ENCODE measurements around the gene ZBTB17.

ZBTB17 gene

GRCh38 chr1:15936025-15936424, 39.9 kb downstream of the ZBTB17 start:
- Histone ChIP-seq H3K23ac (ENCODE audit: low read length in 2 of 2) (no peak overlapping the region), H4K91ac (ENCODE audit: low read length) (no peak overlapping the region), H3K14ac (ENCODE audit: low read length in 2 of 2) (no peak overlapping the region), H2AK5ac (ENCODE audit: low read length, severe bottlenecking) (no peak overlapping the region), H3K79me1 (replicated peaks; ENCODE audit: low read length, poor library complexity, severe bottlenecking) (peaks cover 43% of the 10 kb centered on the region), H3K4me2 (ENCODE audit: low read length, poor library complexity, severe bottlenecking) (no peak overlapping the region), H3K4ac (ENCODE audit: low read depth in 1 of 2, low read length in 2 of 2) (no peak overlapping the region), H3K36me3 (ENCODE audit: control insufficient read depth in 1 of 2, insufficient read depth in 2 of 2, low read depth in 1 of 2, low read length in 2 of 2) (peaks cover 85 to 94% of the 10 kb centered on the region in 2 experiments), H3K4me1 (ENCODE audit: control insufficient read depth, insufficient read depth, low read depth, low read length) (peaks cover 22% of the 10 kb centered on the region), H2BK12ac (ENCODE audit: low read length in 2 of 2) (no peak overlapping the region), H3K18ac (ENCODE audit: low read depth in 1 of 2, low read length in 2 of 2) (no peak overlapping the region), H2BK5ac (ENCODE audit: low read depth, low read length, poor library complexity, severe bottlenecking) (no peak overlapping the region), H3K9ac (ENCODE audit: low read length) (no peak overlapping the region), H4K8ac (ENCODE audit: low read length) (no peak overlapping the region), H3K27ac (ENCODE audit: low read length, poor library complexity, severe bottlenecking) (no peak overlapping the region), H3K9me3 (ENCODE audit: control insufficient read depth, low read length) (no peaks in the 10 kb centered on the region), H3K4me3 (ENCODE audit: insufficient read depth in 1 of 2, low read depth in 1 of 2, low read length in 2 of 2) (no peak overlapping the region), H2AFZ (ENCODE audit: low read depth, low read length) (no peak overlapping the region), H2BK15ac (ENCODE audit: low read depth, poor library complexity, severe bottlenecking) (no peak overlapping the region), H3K27me3 (ENCODE audit: control insufficient read depth in 1 of 2, insufficient read depth in 1 of 2, low read length in 2 of 2) (no peaks in the 10 kb centered on the region), H2BK120ac (ENCODE audit: low read depth, low read length) (no peak overlapping the region)
- 100% methylated on average over 9 of the region's 10 CpGs for WGBS
- no peak for DNase-seq

- no peak overlapping the region for H2BK15ac ChIP-seq (ENCODE audit: low read depth, poor library complexity, severe bottlenecking)
- H4K8ac ChIP-seq (ENCODE audit: low read length) = no peak overlapping the region
- H3K4me1 ChIP-seq (ENCODE audit: control insufficient read depth, insufficient read depth, low read depth, low read length) = peaks cover 22% of the 10 kb centered on the region
- no peak overlapping the region for H3K4me2 ChIP-seq (ENCODE audit: low read length, poor library complexity, severe bottlenecking)
- no peak overlapping the region for H3K27ac ChIP-seq (ENCODE audit: low read length, poor library complexity, severe bottlenecking)
- no peak overlapping the region for H3K18ac ChIP-seq (ENCODE audit: low read depth in 1 of 2, low read length in 2 of 2)
- H2BK120ac ChIP-seq (ENCODE audit: low read depth, low read length) = no peak overlapping the region
- H2BK12ac ChIP-seq (ENCODE audit: low read length in 2 of 2) = no peak overlapping the region
- no peaks in the 10 kb centered on the region for H3K27me3 ChIP-seq (ENCODE audit: control insufficient read depth in 1 of 2, insufficient read depth in 1 of 2, low read length in 2 of 2)
- H2AK5ac ChIP-seq (ENCODE audit: low read length, severe bottlenecking) = no peak overlapping the region
- no peaks in the 10 kb centered on the region for H3K9me3 ChIP-seq (ENCODE audit: control insufficient read depth, low read length)
- H3K9ac ChIP-seq (ENCODE audit: low read length) = no peak overlapping the region
- no peak overlapping the region for H3K4me3 ChIP-seq (ENCODE audit: insufficient read depth in 1 of 2, low read depth in 1 of 2, low read length in 2 of 2)
- no peak for DNase-seq
- no peak overlapping the region for H2BK5ac ChIP-seq (ENCODE audit: low read depth, low read length, poor library complexity, severe bottlenecking)
- no peak overlapping the region for H3K4ac ChIP-seq (ENCODE audit: low read depth in 1 of 2, low read length in 2 of 2)
- H3K23ac ChIP-seq (ENCODE audit: low read length in 2 of 2) = no peak overlapping the region
- 97% methylated on average over 29 of the region's 29 CpGs for WGBS
- H4K91ac ChIP-seq (ENCODE audit: low read length) = no peak overlapping the region
- no peak overlapping the region for H3K14ac ChIP-seq (ENCODE audit: low read length in 2 of 2)
- H3K36me3 ChIP-seq (ENCODE audit: control insufficient read depth in 1 of 2, insufficient read depth in 2 of 2, low read depth in 1 of 2, low read length in 2 of 2) = peaks cover 81 to 94% of the 10 kb centered on the region in 2 experiments
- no peak overlapping the region for H2AFZ ChIP-seq (ENCODE audit: low read depth, low read length)
- peaks cover 40% of the 10 kb centered on the region for H3K79me1 ChIP-seq (replicated peaks; ENCODE audit: low read length, poor library complexity, severe bottlenecking)
Observed at GRCh38 chr1:15935056-15935950, 40.6 kb downstream of the ZBTB17 start.

DNA sequence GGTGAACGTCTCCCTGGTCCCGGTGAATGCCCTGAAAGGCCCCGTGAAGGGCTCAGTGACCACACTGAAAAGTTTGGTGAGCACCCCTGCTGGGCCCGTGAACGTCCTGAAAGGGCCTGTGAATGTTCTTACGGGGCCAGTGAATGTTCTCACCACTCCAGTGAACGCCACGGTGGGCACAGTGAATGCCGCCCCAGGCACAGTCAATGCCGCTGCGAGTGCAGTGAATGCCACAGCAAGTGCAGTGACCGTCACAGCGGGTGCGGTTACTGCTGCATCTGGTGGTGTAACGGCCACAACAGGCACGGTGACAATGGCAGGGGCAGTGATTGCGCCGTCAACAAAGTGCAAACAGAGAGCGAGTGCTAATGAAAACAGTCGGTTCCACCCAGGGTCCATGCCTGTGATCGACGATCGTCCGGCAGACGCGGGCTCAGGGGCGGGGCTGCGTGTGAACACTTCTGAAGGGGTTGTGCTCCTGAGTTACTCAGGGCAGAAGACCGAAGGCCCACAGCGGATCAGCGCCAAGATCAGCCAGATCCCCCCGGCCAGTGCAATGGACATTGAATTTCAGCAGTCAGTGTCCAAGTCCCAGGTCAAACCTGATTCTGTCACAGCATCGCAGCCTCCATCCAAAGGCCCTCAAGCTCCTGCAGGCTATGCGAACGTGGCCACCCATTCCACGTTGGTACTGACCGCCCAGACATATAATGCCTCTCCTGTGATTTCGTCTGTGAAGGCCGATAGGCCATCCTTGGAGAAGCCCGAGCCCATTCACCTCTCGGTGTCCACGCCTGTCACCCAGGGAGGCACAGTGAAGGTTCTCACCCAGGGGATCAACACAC, 41.5 kb downstream of the ZBTB17 start:
- no peak overlapping the region for H3K4me2 ChIP-seq (ENCODE audit: low read length, poor library complexity, severe bottlenecking)
- H3K27ac ChIP-seq (ENCODE audit: low read length, poor library complexity, severe bottlenecking) = no peak overlapping the region
- no peak for DNase-seq
- peaks cover 22% of the 10 kb centered on the region for H3K4me1 ChIP-seq (ENCODE audit: control insufficient read depth, insufficient read depth, low read depth, low read length)
- 94% methylated on average over 42 of the region's 42 CpGs for WGBS
- H3K18ac ChIP-seq (ENCODE audit: low read depth in 1 of 2, low read length in 2 of 2) = no peak overlapping the region
- no peak overlapping the region for H4K91ac ChIP-seq (ENCODE audit: low read length)
- H3K9me3 ChIP-seq (ENCODE audit: control insufficient read depth, low read length) = no peaks in the 10 kb centered on the region
- no peak overlapping the region for H3K9ac ChIP-seq (ENCODE audit: low read length)
- H3K23ac ChIP-seq (ENCODE audit: low read length in 2 of 2) = no peak overlapping the region
- H2BK12ac ChIP-seq (ENCODE audit: low read length in 2 of 2) = no peak overlapping the region
- H4K8ac ChIP-seq (ENCODE audit: low read length) = no peak overlapping the region
- H2AK5ac ChIP-seq (ENCODE audit: low read length, severe bottlenecking) = no peak overlapping the region
- H3K4me3 ChIP-seq (ENCODE audit: insufficient read depth in 1 of 2, low read depth in 1 of 2, low read length in 2 of 2) = no peak overlapping the region
- H3K4ac ChIP-seq (ENCODE audit: low read depth in 1 of 2, low read length in 2 of 2) = no peak overlapping the region
- H3K27me3 ChIP-seq (ENCODE audit: control insufficient read depth in 1 of 2, insufficient read depth in 1 of 2, low read length in 2 of 2) = no peaks in the 10 kb centered on the region
- H2BK120ac ChIP-seq (ENCODE audit: low read depth, low read length) = no peak overlapping the region
- no peak overlapping the region for H2BK5ac ChIP-seq (ENCODE audit: low read depth, low read length, poor library complexity, severe bottlenecking)
- H2BK15ac ChIP-seq (ENCODE audit: low read depth, poor library complexity, severe bottlenecking) = no peak overlapping the region
- H2AFZ ChIP-seq (ENCODE audit: low read depth, low read length) = no peak overlapping the region
- H3K79me1 ChIP-seq (replicated peaks; ENCODE audit: low read length, poor library complexity, severe bottlenecking) = peaks cover 44% of the 10 kb centered on the region
- peaks cover 84 to 94% of the 10 kb centered on the region in 2 experiments for H3K36me3 ChIP-seq (ENCODE audit: control insufficient read depth in 1 of 2, insufficient read depth in 2 of 2, low read depth in 1 of 2, low read length in 2 of 2)
- no peak overlapping the region for H3K14ac ChIP-seq (ENCODE audit: low read length in 2 of 2)

GRCh38 chr1:15933684-15934083, 42.2 kb downstream of the ZBTB17 start:
- Histone ChIP-seq H3K9me3 (ENCODE audit: control insufficient read depth, low read length) (no peaks in the 10 kb centered on the region), H3K18ac (ENCODE audit: low read depth in 1 of 2, low read length in 2 of 2) (no peak overlapping the region), H3K27me3 (ENCODE audit: control insufficient read depth in 1 of 2, insufficient read depth in 1 of 2, low read length in 2 of 2) (no peaks in the 10 kb centered on the region), H3K14ac (ENCODE audit: low read length in 2 of 2) (no peak overlapping the region), H2AK5ac (ENCODE audit: low read length, severe bottlenecking) (no peak overlapping the region), H3K4me1 (ENCODE audit: control insufficient read depth, insufficient read depth, low read depth, low read length) (peaks cover 16% of the 10 kb centered on the region), H3K4me2 (ENCODE audit: low read length, poor library complexity, severe bottlenecking) (no peak overlapping the region), H2BK12ac (ENCODE audit: low read length in 2 of 2) (no peak overlapping the region), H3K36me3 (ENCODE audit: control insufficient read depth in 1 of 2, insufficient read depth in 2 of 2, low read depth in 1 of 2, low read length in 2 of 2) (peaks cover 84 to 94% of the 10 kb centered on the region in 2 experiments), H2AFZ (ENCODE audit: low read depth, low read length) (no peak overlapping the region), H4K8ac (ENCODE audit: low read length) (no peak overlapping the region), H2BK5ac (ENCODE audit: low read depth, low read length, poor library complexity, severe bottlenecking) (no peak overlapping the region), H2BK15ac (ENCODE audit: low read depth, poor library complexity, severe bottlenecking) (no peak overlapping the region), H3K9ac (ENCODE audit: low read length) (no peak overlapping the region), H3K23ac (ENCODE audit: low read length in 2 of 2) (no peak overlapping the region), H3K79me1 (replicated peaks; ENCODE audit: low read length, poor library complexity, severe bottlenecking) (peaks cover 50% of the 10 kb centered on the region), H4K91ac (ENCODE audit: low read length) (no peak overlapping the region), H3K4me3 (ENCODE audit: insufficient read depth in 1 of 2, low read depth in 1 of 2, low read length in 2 of 2) (no peak overlapping the region), H3K4ac (ENCODE audit: low read depth in 1 of 2, low read length in 2 of 2) (no peak overlapping the region), H2BK120ac (ENCODE audit: low read depth, low read length) (no peak overlapping the region), H3K27ac (ENCODE audit: low read length, poor library complexity, severe bottlenecking) (no peak overlapping the region)
- DNase-seq = no peak
- 91% methylated on average over 5 of the region's 5 CpGs for WGBS
